ENCODE results near the gene DNAH2.

The DNAH2 gene

GRCh38 chr17:7880076-7880868 is 162.7 kb downstream of the DNAH2 start:
- Histone ChIP-seq H3K27me3 (ENCODE audit: insufficient read depth, low read length, poor library complexity) (no peaks in the 10 kb centered on the region), H3K18ac (ENCODE audit: low read length) (no peak overlapping the region), H4K5ac (ENCODE audit: low read length) (no peak overlapping the region), H3K36me3 (ENCODE audit: control insufficient read depth, insufficient read depth, low read length) (peaks cover 11% of the 10 kb centered on the region), H3K4me1 (ENCODE audit: control insufficient read depth, low read depth, low read length) (no peaks in the 10 kb centered on the region), H3K56ac (ENCODE audit: low read length) (no peak overlapping the region), H3K23ac (ENCODE audit: low read length) (no peak overlapping the region), H2BK120ac (ENCODE audit: low read depth, low read length) (no peak overlapping the region), H2BK5ac (ENCODE audit: low read length) (no peak overlapping the region), H3K4ac (ENCODE audit: low read depth, low read length) (no peak overlapping the region), H3K27ac (ENCODE audit: low read depth, low read length) (no peak overlapping the region), H2AK5ac (ENCODE audit: low read length) (no peak overlapping the region), H3K4me3 (ENCODE audit: low read length) (no peak overlapping the region), H3K4me2 (ENCODE audit: low read length) (no peak overlapping the region), H3K79me1 (ENCODE audit: low read length) (peaks cover 3% of the 10 kb centered on the region), H3K79me2 (ENCODE audit: control insufficient read depth, insufficient read depth, low read length) (no peaks in the 10 kb centered on the region), H3K9ac (ENCODE audit: low read length) (no peak overlapping the region), H2BK15ac (replicated peaks; ENCODE audit: low read depth) (no peak overlapping the region), H4K8ac (ENCODE audit: low read depth, low read length) (no peak overlapping the region)
- DNase-seq, result no peak
- no CpG with 5 or more reads among the region's 3 CpGs for WGBS (ENCODE audit: extremely low coverage, insufficient coverage, low lambda C conversion rate)

DNA sequence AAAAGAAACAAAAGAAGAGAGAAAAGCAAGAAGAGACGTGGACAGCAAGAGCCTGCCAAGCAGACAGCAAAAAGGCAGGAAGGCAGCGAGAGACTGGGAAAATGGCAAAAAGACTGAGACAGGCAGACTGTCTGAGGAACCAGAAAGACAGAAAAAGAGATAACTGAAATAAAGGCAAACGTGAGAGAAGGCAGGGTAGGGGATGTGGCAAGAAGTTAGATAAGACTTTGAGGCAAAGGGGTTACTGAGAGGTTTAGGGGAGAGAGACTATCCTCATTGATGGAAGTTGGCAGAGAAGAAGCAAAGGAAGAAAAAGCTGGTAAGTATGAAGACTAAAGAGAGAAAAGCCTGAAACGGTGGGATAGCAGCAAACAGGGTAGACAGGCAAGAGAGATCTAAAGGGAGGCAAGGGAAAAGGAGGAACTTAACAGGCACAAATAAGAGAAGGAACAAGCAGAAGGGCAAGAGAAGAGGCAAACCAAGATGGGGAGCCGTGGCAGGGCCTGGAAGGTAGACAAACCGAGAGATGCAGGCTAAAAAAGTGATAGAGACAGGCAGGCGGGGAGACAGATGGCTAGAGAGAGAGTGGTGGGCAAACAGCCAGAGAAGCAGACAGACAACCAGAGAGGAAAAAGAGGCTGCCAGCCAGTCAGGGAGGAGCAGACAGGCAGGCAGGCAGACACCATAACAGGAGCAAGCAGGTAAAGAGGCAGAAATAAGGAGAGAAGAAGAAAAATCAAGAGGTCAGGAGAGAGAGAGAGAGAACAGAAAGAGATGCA is 163.9 kb downstream of the DNAH2 start:
- Histone ChIP-seq H4K8ac (ENCODE audit: low read depth, low read length) (no peak overlapping the region), H3K9ac (ENCODE audit: low read length) (peak overlapping the region; percentile 7), H3K36me3 (ENCODE audit: control insufficient read depth, insufficient read depth, low read length) (peaks cover 11% of the 10 kb centered on the region), H3K4me3 (ENCODE audit: low read length) (no peak overlapping the region), H3K4me1 (ENCODE audit: control insufficient read depth, low read depth, low read length) (no peaks in the 10 kb centered on the region), H3K56ac (ENCODE audit: low read length) (no peak overlapping the region), H3K4ac (ENCODE audit: low read depth, low read length) (no peak overlapping the region), H2BK120ac (ENCODE audit: low read depth, low read length) (no peak overlapping the region), H3K27me3 (ENCODE audit: insufficient read depth, low read length, poor library complexity) (no peaks in the 10 kb centered on the region), H3K27ac (ENCODE audit: low read depth, low read length) (no peak overlapping the region), H3K23ac (ENCODE audit: low read length) (no peak overlapping the region), H3K4me2 (ENCODE audit: low read length) (no peak overlapping the region), H3K79me2 (ENCODE audit: control insufficient read depth, insufficient read depth, low read length) (no peaks in the 10 kb centered on the region), H4K5ac (ENCODE audit: low read length) (no peak overlapping the region), H3K18ac (ENCODE audit: low read length) (no peak overlapping the region), H2BK15ac (replicated peaks; ENCODE audit: low read depth) (no peak overlapping the region), H2AK5ac (ENCODE audit: low read length) (no peak overlapping the region), H3K79me1 (ENCODE audit: low read length) (peaks cover 3% of the 10 kb centered on the region), H2BK5ac (ENCODE audit: low read length) (no peak overlapping the region)
- no peak for DNase-seq
- WGBS (ENCODE audit: extremely low coverage, insufficient coverage, low lambda C conversion rate), result no CpG with 5 or more reads among the region's 7 CpGs

GRCh38 chr17:7882068-7882467 is 164.5 kb downstream of the DNAH2 start:
- H2BK15ac ChIP-seq (replicated peaks; ENCODE audit: low read depth), result no peak overlapping the region
- H2AK5ac ChIP-seq (ENCODE audit: low read length), result no peak overlapping the region
- H3K4me3 ChIP-seq (ENCODE audit: low read length), result no peak overlapping the region
- H3K36me3 ChIP-seq (ENCODE audit: control insufficient read depth, insufficient read depth, low read length), result peaks cover 11% of the 10 kb centered on the region
- H3K4ac ChIP-seq (ENCODE audit: low read depth, low read length), result no peak overlapping the region
- H3K79me2 ChIP-seq (ENCODE audit: control insufficient read depth, insufficient read depth, low read length), result no peaks in the 10 kb centered on the region
- no peak overlapping the region for H2BK120ac ChIP-seq (ENCODE audit: low read depth, low read length)
- peaks cover 3% of the 10 kb centered on the region for H3K79me1 ChIP-seq (ENCODE audit: low read length)
- no peak overlapping the region for H3K18ac ChIP-seq (ENCODE audit: low read length)
- no peak for DNase-seq
- H3K9ac ChIP-seq (ENCODE audit: low read length), result no peak overlapping the region
- no CpG with 5 or more reads among the region's 7 CpGs for WGBS (ENCODE audit: extremely low coverage, insufficient coverage, low lambda C conversion rate)
- no peaks in the 10 kb centered on the region for H3K27me3 ChIP-seq (ENCODE audit: insufficient read depth, low read length, poor library complexity)
- H2BK5ac ChIP-seq (ENCODE audit: low read length), result no peak overlapping the region
- H3K27ac ChIP-seq (ENCODE audit: low read depth, low read length), result no peak overlapping the region
- H4K5ac ChIP-seq (ENCODE audit: low read length), result no peak overlapping the region
- peaks cover 3% of the 10 kb centered on the region for H3K4me1 ChIP-seq (ENCODE audit: control insufficient read depth, low read depth, low read length)
- H3K56ac ChIP-seq (ENCODE audit: low read length), result no peak overlapping the region
- H4K8ac ChIP-seq (ENCODE audit: low read depth, low read length), result no peak overlapping the region
- no peak overlapping the region for H3K4me2 ChIP-seq (ENCODE audit: low read length)
- no peak overlapping the region for H3K23ac ChIP-seq (ENCODE audit: low read length)

DNA sequence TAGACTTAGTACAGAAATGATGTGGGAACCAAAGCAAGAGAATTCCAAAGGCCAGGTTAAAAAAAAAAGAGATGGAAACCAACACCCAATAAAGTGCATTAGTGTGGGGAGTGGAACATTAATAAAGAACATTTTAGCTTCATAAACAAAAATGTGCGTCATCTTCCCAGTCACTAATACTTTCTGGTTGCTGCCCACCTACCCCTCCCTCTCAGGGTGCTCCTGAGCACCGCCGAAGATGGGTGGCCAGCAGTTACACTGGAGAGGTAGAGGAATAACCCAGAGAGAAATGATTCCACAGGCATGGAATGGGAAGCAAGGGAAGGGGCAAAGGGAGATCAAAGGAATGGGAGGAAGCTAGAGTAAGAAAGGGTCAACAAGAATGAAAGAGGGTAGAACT is 165.1 kb downstream of the DNAH2 start:
- no peak for DNase-seq

More for the DNA sequence above, 165.1 kb downstream of the DNAH2 start:
- Histone ChIP-seq H2BK15ac (replicated peaks; ENCODE audit: low read depth) (no peak overlapping the region), H3K27me3 (ENCODE audit: insufficient read depth, low read length, poor library complexity) (no peaks in the 10 kb centered on the region), H3K4me2 (ENCODE audit: low read length) (no peak overlapping the region), H2AK5ac (ENCODE audit: low read length) (no peak overlapping the region), H2BK120ac (ENCODE audit: low read depth, low read length) (no peak overlapping the region), H3K4me3 (ENCODE audit: low read length) (no peak overlapping the region), H3K56ac (ENCODE audit: low read length) (no peak overlapping the region), H2BK5ac (ENCODE audit: low read length) (no peak overlapping the region), H4K8ac (ENCODE audit: low read depth, low read length) (no peak overlapping the region), H3K79me2 (ENCODE audit: control insufficient read depth, insufficient read depth, low read length) (no peaks in the 10 kb centered on the region), H4K5ac (ENCODE audit: low read length) (no peak overlapping the region), H3K36me3 (ENCODE audit: control insufficient read depth, insufficient read depth, low read length) (peaks cover 11% of the 10 kb centered on the region), H3K18ac (ENCODE audit: low read length) (no peak overlapping the region), H3K4me1 (ENCODE audit: control insufficient read depth, low read depth, low read length) (peaks cover 4% of the 10 kb centered on the region), H3K23ac (ENCODE audit: low read length) (no peak overlapping the region), H3K4ac (ENCODE audit: low read depth, low read length) (no peak overlapping the region), H3K79me1 (ENCODE audit: low read length) (peaks cover 3% of the 10 kb centered on the region), H3K9ac (ENCODE audit: low read length) (no peak overlapping the region), H3K27ac (ENCODE audit: low read depth, low read length) (no peak overlapping the region)
- WGBS (ENCODE audit: extremely low coverage, insufficient coverage, low lambda C conversion rate), result no CpG with 5 or more reads among the region's 3 CpGs
